IPS-18c (cell line): ENCODE measurements around the gene DISC1.

Experiments used
- H3K4me3 ChIP-seq: 2 replicates; pipeline ENCODE4 v1.7.0; 2013; ENCODE audit warnings: low read depth, mild to moderate bottlenecking, low read length, moderate library complexity; ENCODE audit not compliant: insufficient read depth
- H3K9me3 ChIP-seq: one replicate; pipeline ENCODE4 v1.6.1; 2013; ENCODE audit warnings: mild to moderate bottlenecking, low read length, moderate library complexity; ENCODE audit not compliant: control insufficient read depth, insufficient read depth

DISC1 gene

DNA sequence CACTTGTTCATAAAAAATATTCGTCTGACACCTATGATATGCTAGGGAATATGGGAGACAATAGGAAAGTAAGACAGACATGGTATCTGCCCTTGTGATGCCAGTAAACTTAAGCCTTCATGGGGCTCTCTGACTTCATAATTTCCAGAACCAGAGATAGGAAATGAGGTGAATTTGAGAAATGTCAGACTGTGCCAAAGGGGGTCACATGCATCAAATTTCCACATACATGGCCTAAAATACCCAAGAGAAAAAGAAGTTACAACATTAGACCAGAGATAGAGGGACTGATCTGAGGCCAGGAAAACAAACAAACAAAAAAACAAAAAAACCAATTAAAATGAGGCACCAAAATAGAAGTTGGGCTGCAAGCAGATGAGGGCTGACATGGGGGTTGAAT lies 75.7 kb downstream of the DISC1 start:
- Histone ChIP-seq H3K9me3 (no peaks in the 10 kb centered on the region), H3K4me3 (no peak overlapping the region)

DNA sequence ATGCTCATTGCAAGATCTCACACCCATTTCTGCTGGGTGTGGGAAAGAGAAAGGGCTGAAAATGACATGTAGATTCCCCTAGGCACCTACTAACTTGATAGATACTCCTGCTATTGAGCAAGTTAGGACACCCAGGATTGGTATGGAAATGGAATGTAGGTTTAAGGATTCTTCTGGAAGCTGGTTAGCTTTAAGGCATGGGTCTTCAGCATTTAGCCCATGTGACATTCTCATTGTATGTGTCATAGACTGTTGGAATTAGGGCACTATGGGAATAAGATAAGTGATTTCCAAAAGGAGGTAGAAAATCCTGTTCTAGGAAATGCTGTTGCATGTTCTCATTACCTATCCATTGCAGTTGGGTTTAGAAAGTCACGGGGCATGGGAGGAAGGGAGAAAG lies 76.2 kb downstream of the DISC1 start:
- H3K4me3 ChIP-seq = no peak overlapping the region
- H3K9me3 ChIP-seq = no peaks in the 10 kb centered on the region

DNA sequence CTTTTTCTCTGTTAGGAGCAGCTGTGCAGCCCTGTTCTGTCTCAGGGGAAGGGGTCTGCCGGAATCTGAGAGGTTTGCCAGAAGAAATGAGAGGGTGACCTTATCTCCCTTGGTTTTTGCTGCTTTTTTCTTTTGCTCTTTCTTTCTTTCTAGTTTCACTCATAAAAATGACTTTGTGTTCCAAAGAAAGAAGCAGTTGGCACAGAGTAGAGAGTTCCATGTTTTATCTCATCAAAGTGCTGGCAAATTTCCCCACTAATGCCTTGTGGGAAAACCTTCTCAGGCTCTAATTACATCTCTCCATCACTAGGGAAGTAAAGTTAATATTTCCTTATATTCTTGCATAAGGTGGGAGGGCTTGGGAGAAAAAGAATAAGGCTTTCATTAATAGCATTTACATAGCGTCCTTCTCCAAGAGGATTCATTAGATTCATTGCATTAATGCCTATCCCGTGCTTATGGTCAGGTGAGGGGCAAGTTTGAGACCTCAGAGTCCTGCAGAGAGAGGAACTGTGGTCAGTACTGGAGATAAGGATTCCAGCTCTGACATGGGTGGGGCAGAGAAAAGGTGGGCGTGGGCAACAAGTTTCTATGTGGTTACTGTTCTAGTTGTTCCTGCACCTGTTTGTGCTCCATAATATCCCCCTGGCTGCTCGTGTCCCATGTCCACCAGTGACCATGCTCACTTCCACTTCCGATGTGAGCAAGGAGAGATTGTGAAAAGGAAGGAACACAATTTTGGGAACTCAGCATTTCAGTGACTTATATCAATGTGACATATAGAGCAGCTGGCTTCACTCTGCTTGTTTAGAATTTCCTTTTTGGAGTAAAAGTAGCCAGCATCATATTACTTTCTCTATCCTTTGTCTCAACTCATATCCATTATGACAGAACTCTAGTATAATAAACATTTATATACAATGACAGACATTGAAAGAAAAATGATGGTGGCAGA lies 79.5 kb downstream of the DISC1 start:
- H3K4me3 ChIP-seq = no peak overlapping the region
- H3K9me3 ChIP-seq = no peaks in the 10 kb centered on the region

DNA sequence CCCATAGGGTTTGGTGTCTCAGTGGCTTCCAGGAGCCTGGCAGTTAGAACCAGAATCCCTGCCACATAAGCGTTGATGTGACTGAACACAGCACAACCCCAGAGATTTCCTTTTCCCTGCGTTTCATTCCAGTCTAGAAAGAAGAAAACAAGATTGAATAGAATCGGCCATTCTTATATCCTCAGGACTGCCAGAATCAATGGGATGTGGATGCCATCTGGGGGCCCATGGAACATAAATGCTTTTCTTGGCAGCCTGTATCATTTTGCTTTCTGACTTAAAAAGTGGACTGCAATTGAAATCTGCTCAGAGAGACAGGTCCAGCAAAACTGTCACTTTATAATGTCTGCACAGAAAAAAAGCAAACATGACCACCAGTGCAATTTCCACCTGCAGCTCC lies 80.3 kb downstream of the DISC1 start:
- H3K4me3 ChIP-seq = no peak overlapping the region

DNA sequence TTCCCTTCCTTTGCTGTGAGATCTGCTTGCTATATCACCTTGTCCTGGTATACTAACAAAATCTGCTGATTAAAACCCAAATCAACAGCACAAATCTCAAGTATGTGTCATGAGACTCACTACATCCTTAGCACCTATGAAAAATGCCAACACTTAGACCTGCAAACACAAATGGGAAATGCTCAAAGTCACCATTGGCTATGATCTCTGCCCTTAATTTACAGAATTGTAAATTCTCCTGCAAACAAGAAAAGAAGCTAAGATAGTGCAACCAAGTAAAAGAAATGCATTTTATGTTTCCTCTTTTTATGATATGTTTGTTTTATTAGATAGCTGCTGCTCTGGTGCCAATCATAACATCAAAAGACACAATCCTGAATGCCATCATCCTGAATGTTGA lies 80.8 kb downstream of the DISC1 start:
- Histone ChIP-seq H3K4me3 (no peak overlapping the region), H3K9me3 (no peaks in the 10 kb centered on the region)

More for the DNA sequence above, 80.3 kb downstream of the DISC1 start:
- no peaks in the 10 kb centered on the region for H3K9me3 ChIP-seq

DNA sequence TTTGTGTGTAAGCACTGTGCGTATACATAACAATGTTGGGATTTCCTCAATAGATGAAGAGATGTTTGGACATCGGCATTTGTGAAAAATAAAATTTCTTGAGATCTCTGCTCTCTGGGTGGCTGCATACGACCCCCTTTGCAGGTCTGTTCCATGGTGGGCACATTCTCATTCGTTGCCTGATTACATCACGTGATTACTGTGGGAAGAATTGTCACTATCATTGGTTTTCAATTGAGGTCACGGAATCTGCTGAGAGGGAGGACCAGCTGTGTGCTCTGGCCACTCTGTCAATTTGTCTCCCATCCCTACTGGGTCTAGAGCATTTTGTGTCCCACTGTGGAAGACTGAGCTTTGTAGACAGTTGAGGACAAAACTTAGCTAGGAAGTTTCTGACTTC lies 81.8 kb downstream of the DISC1 start:
- no peak overlapping the region for H3K4me3 ChIP-seq
- H3K9me3 ChIP-seq = no peaks in the 10 kb centered on the region

DNA sequence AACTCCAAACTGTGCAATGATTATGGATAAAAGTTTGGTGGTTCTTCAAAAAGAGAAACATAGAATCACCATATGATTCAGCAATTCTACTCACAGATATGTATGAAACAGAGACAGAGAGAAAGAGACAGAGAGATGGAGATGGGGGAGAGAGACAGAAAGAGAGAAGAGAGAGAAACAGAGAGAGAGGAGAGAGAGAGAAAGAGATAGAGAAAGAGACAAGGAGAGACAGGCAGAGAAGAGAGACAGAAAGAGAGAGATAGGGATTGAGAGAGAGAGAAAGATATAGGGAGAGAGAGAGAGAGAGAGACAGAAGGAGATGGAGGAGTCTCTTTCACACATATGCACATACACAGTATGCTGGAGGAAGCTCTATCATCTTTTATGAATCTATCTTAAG lies 87.8 kb downstream of the DISC1 start:
- Histone ChIP-seq H3K4me3 (no peak overlapping the region), H3K9me3 (no peaks in the 10 kb centered on the region)

DNA sequence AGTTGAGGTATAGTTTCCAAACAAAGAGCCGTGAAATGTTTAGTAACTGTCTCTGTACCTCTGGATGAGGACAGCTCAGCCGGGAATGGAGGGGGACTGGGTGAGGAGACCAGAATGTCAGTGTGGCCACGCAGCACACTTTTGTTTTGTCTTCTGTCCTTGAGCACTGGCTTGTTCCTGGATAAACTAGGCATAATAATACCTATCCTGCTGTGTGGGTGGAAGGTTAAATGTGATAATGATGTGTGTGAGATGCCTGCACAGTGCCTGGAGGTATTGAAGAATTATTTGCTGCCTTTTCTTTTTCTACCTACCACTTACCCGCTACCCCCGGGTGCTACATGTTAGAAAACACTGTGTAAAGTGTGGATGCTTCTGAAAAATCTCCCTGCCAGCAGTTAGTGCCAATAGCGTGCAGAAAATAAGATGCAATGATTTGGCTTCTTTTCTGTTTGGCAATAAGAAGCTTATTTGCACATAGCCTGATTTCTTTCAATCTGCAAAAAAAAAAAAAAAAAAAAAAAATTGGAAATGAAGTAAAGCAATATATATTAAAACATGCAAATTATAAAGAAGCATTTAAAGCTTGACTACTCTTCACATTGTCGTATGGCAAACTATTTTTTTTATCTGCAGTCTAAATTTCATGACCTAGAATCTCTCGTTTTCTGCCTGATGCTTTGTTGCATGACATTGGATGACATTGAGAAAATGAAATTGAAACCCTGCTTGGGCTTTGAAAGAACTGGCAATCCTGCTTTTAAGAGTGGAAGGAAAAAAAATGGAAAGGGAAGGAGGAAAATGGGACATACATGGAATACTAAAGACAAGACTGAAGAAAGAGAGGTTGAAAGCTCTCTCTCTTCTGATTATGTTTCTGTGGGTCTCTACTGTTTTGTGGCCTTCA lies 89.5 kb downstream of the DISC1 start:
- Histone ChIP-seq H3K9me3 (no peaks in the 10 kb centered on the region), H3K4me3 (no peak overlapping the region)

DNA sequence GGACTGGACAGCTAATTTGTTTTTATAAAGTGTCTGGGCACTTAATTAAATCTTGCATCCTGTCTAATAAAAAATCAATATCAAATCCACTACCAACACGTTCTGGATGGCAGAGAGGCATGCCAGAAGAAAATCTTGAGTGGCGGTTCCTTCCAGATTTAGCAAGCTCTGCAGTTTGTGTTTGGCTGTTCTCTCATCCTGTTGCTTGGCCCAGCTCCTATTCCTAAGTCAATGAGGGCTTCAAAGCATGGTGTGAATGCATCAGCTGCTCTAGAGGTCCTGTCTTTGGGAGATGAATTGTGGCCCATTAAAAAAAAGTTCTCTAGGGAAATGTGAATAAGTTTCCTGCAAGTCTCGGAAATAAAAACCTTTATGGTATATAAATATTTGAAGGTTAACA lies 90.3 kb downstream of the DISC1 start:
- Histone ChIP-seq H3K4me3 (no peak overlapping the region), H3K9me3 (no peaks in the 10 kb centered on the region)

DNA sequence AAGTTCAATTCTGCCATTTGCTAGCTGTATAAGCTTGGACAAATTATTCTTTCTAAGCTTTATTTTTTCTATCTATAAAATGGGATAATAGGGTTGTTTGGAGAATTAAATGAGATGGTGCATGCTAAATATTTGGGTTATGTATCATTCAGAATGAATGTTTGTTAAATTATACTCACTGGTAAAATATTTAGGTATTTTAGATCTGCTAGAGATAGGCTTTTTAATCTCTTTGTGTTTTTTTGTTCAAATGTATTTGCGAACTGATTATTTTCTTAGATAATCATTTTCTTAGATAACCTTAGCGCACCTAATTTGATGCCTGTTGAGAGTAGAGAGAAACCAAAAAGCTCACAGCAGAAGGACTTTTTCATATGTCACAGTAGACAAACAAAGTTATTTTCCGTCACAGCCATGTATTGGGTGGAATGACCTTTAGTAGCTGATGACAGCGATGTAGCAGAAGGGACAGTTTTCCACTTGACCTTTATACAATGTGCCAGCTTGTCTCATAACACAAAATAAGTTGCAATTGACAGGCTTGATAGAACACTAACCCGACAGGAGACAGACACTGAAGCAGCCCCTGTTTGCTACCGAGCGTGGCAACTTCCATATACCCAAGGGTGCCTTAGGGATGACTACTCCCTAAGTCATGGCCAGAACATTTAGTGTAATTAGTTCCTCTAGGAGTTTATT lies 93.0 kb downstream of the DISC1 start:
- Histone ChIP-seq H3K4me3 (no peak overlapping the region), H3K9me3 (peaks cover 2% of the 10 kb centered on the region)

DNA sequence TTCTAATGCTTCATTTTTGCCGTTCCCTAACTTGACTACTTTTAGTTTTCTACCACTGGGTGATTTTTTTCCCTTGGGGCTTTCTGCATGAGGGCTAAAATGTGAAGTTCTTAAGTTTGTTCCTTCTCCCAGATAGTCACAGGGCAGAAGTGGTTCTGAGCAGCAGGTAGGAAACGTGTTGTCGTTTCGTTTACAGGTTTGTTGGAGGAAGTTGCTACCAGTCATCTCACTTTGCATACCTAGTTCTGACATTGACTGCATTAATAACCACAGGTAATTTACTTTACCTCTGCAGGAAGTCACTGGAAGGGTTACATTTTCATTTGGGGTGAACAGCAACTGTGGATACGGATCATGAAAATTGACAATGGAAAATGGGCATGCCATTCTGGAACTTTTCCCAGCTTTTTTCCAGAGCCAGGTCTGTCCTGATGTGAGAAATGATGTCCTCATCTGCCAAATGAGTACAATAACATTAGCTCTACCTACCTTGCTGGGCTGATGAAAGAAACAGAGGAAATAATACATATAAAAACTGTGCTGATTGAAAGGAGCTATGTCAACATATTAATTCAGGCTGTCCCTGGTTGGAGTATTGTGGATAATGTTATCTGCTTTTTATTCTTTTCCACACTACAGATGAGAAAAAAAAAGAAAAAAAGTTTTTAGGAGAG lies 94.2 kb downstream of the DISC1 start:
- H3K9me3 ChIP-seq = peaks cover 2% of the 10 kb centered on the region
- H3K4me3 ChIP-seq = no peak overlapping the region

DNA sequence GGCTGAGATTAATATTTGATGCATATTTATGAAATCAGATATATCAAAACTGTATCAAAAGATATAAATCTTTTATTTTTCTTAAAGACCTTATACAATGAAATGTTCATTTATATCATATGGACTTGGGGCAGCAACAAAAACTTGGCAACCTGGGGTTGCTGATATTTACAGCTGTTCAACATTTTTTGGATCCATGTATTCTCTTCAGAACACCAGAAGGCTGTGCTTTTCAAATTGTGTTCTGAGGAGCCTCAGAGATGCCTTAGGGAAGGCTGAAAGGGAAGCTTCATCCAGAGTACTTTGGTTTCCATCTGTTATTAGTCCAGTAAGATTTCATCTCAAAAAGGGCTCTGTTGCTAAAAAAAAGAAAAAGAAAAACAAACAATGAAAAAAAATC lies 94.8 kb downstream of the DISC1 start:
- Histone ChIP-seq H3K9me3 (peaks cover 2% of the 10 kb centered on the region), H3K4me3 (no peak overlapping the region)

DNA sequence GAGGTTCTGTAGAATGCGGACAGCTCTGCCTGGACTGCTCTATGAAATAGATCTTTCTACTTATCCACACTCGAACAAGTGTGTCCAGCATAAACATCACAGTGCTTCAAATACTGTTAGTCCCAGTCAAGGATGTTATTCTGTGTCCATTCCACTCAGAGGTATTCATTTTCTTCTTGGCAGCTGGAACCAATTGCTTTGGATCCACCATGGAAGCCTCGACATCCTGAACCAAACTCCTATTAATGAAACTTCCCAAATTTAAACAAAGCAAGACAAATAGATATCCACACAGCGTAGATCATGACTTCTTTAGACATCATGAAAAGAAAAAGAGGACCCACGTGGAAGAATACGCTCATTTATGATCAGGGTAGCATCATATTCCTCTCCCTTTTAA lies 95.8 kb downstream of the DISC1 start:
- no peak overlapping the region for H3K4me3 ChIP-seq
- peaks cover 2% of the 10 kb centered on the region for H3K9me3 ChIP-seq

DNA sequence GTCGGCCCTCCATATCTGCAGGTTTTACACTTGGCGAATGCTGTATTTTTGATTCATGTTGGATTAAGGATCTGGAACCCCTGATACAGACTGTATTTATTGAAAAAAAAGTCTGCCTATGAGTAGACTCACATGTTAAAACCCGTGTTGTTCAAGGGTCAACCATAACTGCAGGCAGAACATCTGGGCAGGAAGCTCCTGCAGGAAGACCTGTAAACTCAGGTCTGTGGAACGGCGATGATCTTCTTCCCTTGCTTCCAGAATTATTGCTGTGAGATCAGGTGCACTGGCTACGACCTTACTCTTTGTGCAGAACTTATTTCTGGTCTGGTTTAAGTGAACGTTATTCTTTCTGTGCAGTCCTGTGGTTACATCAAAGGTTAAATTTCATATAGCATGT lies 96.6 kb downstream of the DISC1 start:
- H3K9me3 ChIP-seq = peaks cover 2% of the 10 kb centered on the region

DNA sequence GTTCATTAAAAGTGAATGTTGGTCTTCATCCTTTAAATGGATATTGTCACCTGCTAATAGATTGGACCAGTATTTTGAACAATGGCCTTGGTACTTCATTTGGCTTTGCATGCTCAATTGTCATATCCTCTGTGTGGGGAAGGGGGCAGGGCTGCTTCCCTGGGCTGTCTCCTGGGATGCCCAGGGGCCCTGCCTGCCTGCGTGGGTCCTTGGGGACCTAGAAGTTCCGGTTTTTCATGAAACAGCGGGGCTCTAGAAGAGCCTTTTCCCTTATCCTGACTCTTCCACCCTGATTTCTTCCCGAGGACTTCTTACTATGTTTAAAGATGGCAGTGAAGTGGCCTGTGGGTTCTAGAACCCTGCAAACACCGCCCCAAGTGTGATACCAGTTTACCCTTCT lies 97.5 kb downstream of the DISC1 start:
- peaks cover 2% of the 10 kb centered on the region for H3K9me3 ChIP-seq
- H3K4me3 ChIP-seq = no peak overlapping the region

More for the DNA sequence above, 96.6 kb downstream of the DISC1 start:
- H3K4me3 ChIP-seq = no peak overlapping the region

DNA sequence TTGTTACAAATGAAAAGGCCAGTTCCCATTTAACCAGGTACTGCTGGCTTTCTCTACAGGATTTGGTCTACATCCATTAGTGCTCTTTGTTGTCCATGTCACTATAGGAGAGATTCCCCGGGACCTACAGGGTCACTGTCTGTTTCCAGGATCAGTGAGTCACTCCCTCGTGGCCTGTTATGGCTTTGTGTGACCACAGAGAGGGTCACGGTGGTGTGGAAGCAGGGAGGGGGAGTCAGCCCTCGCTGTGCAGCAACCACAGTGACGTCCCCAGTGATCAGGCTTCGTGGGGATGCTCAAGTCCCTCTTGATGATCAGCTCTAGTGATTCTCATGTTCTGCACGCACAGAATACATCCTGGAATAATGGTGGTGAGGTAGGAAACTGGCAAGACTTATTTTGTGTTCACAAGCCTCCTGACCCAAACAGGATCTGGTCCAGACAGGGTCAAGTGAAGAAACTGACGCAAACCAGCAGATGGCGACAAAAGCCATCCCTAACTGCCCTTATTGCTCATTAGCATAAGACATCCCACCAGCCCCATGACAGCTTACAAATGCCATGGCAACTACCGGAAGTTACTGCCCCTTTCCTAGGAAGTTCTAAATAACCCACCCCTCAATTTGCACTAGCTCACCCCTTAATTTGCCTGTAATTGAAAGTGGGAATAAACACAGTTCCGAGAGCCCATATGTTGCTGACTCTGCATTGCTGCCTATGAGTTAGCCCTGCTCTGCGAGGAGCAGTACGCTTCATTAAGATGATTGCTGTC lies 98.5 kb downstream of the DISC1 start:
- no peak overlapping the region for H3K4me3 ChIP-seq
- peaks cover 2% of the 10 kb centered on the region for H3K9me3 ChIP-seq
